SK-N-SH (cell line): ENCODE measurements around the gene WDR53. TPM values are rescaled to one million over a fixed set of nuclear protein-coding genes. Genes with fewer than 3 reads are reported as not detected.

Experiments used
- CTCF ChIA-PET: fragments of 300-600, 350-600 bp; formaldehyde crosslinking; extraction: SDS; loops from one replicate; lab custom pipeline; 2021; lab: Yijun Ruan, JAX
- POLR2A ChIA-PET: fragments of 350-600 bp; sonication (Branson Sonifier 250); formaldehyde crosslinking; extraction: SDS; loops from one replicate; lab custom pipeline; 2020; ENCODE audit warnings: antibody characterized with exemption, inconsistent platforms; lab: Yijun Ruan, JAX
- DNase-seq: peaks from one replicate; pipeline ENCODE4 v3.0.0; 2012
- H2AFZ ChIP-seq: fragments of 200-600 bp; sonication (generic); 2 replicates; pipeline ENCODE4 v1.8.1; 2016; ENCODE audit warnings: antibody characterized with exemption, mild to moderate bottlenecking, low read depth
- H3F3A ChIP-seq: fragments of 200-600 bp; sonication (generic); replicated peaks from 2 replicates; pipeline ENCODE3; 2016; ENCODE audit warnings: antibody characterized with exemption, mild to moderate bottlenecking; ENCODE audit not compliant: insufficient read depth
- H3K27ac ChIP-seq, 2 experiments: fragments of 200-500 bp in 1 of 2; fragments of 200-600 bp in 1 of 2; sonication (Bioruptor generic) in 1 of 2; sonication (generic), shearing (Covaris generic) in 1 of 2; 2 replicates each; pipeline versions ENCODE4 v1.5.1 to v1.6.1; 2014 to 2016; ENCODE audit warnings: low read depth in 2 of 2, inconsistent platforms in 1 of 2, low read length in 1 of 2, mild to moderate bottlenecking in 1 of 2, mixed read lengths in 1 of 2
- H3K27me3 ChIP-seq: fragments of 200-600 bp; sonication (generic), shearing (Covaris generic); 2 replicates; pipeline ENCODE4 v1.6.1; 2016; ENCODE audit warnings: mixed run types; ENCODE audit not compliant: insufficient read depth
- H3K36me3 ChIP-seq, 2 experiments: fragments of 200-500 bp in 1 of 2; fragments of 200-600 bp in 1 of 2; sonication (Bioruptor generic) in 1 of 2; sonication (generic) in 1 of 2; replicated peaks in 1 of 2; 2 replicates each; pipeline versions ENCODE3 to v1.5.1; 2014 to 2016; ENCODE audit warnings: low read length in 1 of 2, mild to moderate bottlenecking in 1 of 2; ENCODE audit not compliant: insufficient read depth in 2 of 2, control insufficient read depth in 1 of 2
- H3K4me1 ChIP-seq, 2 experiments: fragments of 200-500 bp in 1 of 2; fragments of 200-600 bp in 1 of 2; sonication (Bioruptor generic) in 1 of 2; sonication (generic), shearing (Covaris generic) in 1 of 2; 2 replicates each; pipeline versions ENCODE4 v1.5.1 to v1.6.1; 2014 to 2016; ENCODE audit warnings: low read depth in 1 of 2, low read length in 1 of 2, mixed run types in 1 of 2; ENCODE audit not compliant: insufficient read depth in 2 of 2, control insufficient read depth in 1 of 2
- H3K4me2 ChIP-seq: fragments of 200-600 bp; sonication (generic), shearing (Covaris generic); 2 replicates; pipeline ENCODE4 v1.6.1; 2017; ENCODE audit warnings: mixed run types
- H3K4me3 ChIP-seq, 2 experiments: fragments of 200-500 bp in 1 of 2; fragments of 200-600 bp in 1 of 2; sonication (Bioruptor generic) in 1 of 2; sonication (generic), shearing (Covaris generic) in 1 of 2; 2 replicates each; pipeline versions ENCODE4 v1.5.1 to v1.8.1; 2014 to 2016; ENCODE audit warnings: low read depth in 2 of 2, inconsistent platforms in 1 of 2, low read length in 1 of 2, mild to moderate bottlenecking in 1 of 2, mixed read lengths in 1 of 2, moderate library complexity in 1 of 2
- H3K79me2 ChIP-seq: fragments of 200-600 bp; sonication (generic); 2 replicates; pipeline ENCODE4 v1.8.1; 2017; ENCODE audit warnings: mild to moderate bottlenecking; ENCODE audit not compliant: insufficient read depth
- H3K9ac ChIP-seq: fragments of 200-600 bp; sonication (generic); 2 replicates; pipeline ENCODE4 v1.6.1; 2017; ENCODE audit warnings: mixed run types
- H3K9me2 ChIP-seq: fragments of 200-600 bp; sonication (generic); 2 replicates; pipeline ENCODE4 v1.6.1; 2017; ENCODE audit warnings: mixed run types
- H3K9me3 ChIP-seq: fragments of 200-600 bp; sonication (generic); 2 replicates; pipeline ENCODE4 v1.6.1; 2017; ENCODE audit warnings: mixed run types, mild to moderate bottlenecking, moderate library complexity
- H4K20me1 ChIP-seq: fragments of 200-600 bp; sonication (generic); 2 replicates; pipeline ENCODE4 v1.6.1; 2017; ENCODE audit warnings: mild to moderate bottlenecking, mixed run types; ENCODE audit not compliant: insufficient read depth
- CHD2 ChIP-seq: fragments of 150-350 bp; IDR thresholded peaks from 2 replicates; pipeline ENCODE4 v1.6.1; 2018; ENCODE audit warnings: low read length; ENCODE audit not compliant: partially characterized antibody
- CTCF ChIP-seq: fragments of 200-600 bp; sonication (generic); IDR thresholded peaks from 2 replicates; pipeline ENCODE4 v1.6.1; 2017; ENCODE audit warnings: antibody characterized with exemption, mild to moderate bottlenecking, moderate library complexity
- EP300 ChIP-seq, 2 experiments: IDR thresholded peaks; 2 replicates each; pipeline versions ENCODE4 v1.4.0 to v1.6.1; 2012; ENCODE audit warnings: borderline replicate concordance in 1 of 2, low read depth in 1 of 2, low read length in 1 of 2
- EZH2phosphoT487 ChIP-seq: fragments of 200-600 bp; sonication (generic); IDR thresholded peaks from 2 replicates; pipeline ENCODE4 v1.6.1; 2017; ENCODE audit warnings: low read depth, mixed run types, mild to moderate bottlenecking, antibody characterized with exemption, moderate library complexity, borderline replicate concordance
- FOSL2 ChIP-seq: IDR thresholded peaks from 2 replicates; pipeline ENCODE4 v1.4.0; 2012; ENCODE audit warnings: low read depth, mild to moderate bottlenecking, moderate library complexity, borderline replicate concordance
- FOXJ3 ChIP-seq: sonication (generic); formaldehyde crosslinking; IDR thresholded peaks from 2 replicates; pipeline ENCODE4 v1.5.1; 2020; ENCODE audit warnings: mild to moderate bottlenecking, missing genetic modification reagents
- FOXM1 ChIP-seq: IDR thresholded peaks from 2 replicates; pipeline ENCODE4 v1.4.0; 2012; ENCODE audit warnings: low read depth, mild to moderate bottlenecking
- GABPA ChIP-seq: IDR thresholded peaks from 2 replicates; pipeline ENCODE4 v1.4.0; 2012; ENCODE audit warnings: low read depth, mild to moderate bottlenecking
- GATA2 ChIP-seq: sonication (generic); formaldehyde crosslinking; IDR thresholded peaks from 2 replicates; pipeline ENCODE4 v1.5.0; 2020; ENCODE audit warnings: mild to moderate bottlenecking, missing genetic modification reagents
- IRF3 ChIP-seq: fragments of 150-350 bp; IDR thresholded peaks from 2 replicates; pipeline ENCODE4 v1.6.1; 2016; ENCODE audit warnings: mild to moderate bottlenecking, low read depth, low read length
- JUND ChIP-seq: IDR thresholded peaks from 2 replicates; pipeline ENCODE4 v1.4.0; 2012
- MEF2A ChIP-seq: IDR thresholded peaks from 2 replicates; pipeline ENCODE4 v1.4.0; 2012; ENCODE audit warnings: low read depth, borderline replicate concordance
- MXI1 ChIP-seq: IDR thresholded peaks from 2 replicates; pipeline ENCODE4 v1.6.1; 2012; ENCODE audit warnings: mild to moderate bottlenecking, low read depth, low read length, improper control_type of control experiment
- PBX3 ChIP-seq: IDR thresholded peaks from 2 replicates; pipeline ENCODE4; 2012
- RAD21 ChIP-seq: IDR thresholded peaks from 2 replicates; pipeline ENCODE4 v1.6.1; 2012; ENCODE audit warnings: mild to moderate bottlenecking, low read length
- RCOR1 ChIP-seq: fragments of 150-350 bp; IDR thresholded peaks from 2 replicates; pipeline ENCODE4 v1.6.1; 2017; ENCODE audit warnings: antibody characterized with exemption, low read length
- RFX5 ChIP-seq: IDR thresholded peaks from 2 replicates; pipeline ENCODE4 v1.6.1; 2012; ENCODE audit warnings: mild to moderate bottlenecking, improper control_type of control experiment, low read length
- RXRA ChIP-seq: IDR thresholded peaks from 2 replicates; pipeline ENCODE4 v1.4.0; 2012; ENCODE audit warnings: low read depth, mild to moderate bottlenecking, borderline replicate concordance
- SIN3A ChIP-seq: IDR thresholded peaks from 2 replicates; pipeline ENCODE4 v1.6.1; 2012; ENCODE audit warnings: low read depth, mild to moderate bottlenecking, low read length, moderate library complexity, borderline replicate concordance
- SMC3 ChIP-seq: IDR thresholded peaks from 2 replicates; pipeline ENCODE4 v1.6.1; 2012; ENCODE audit warnings: low read depth, low read length, improper control_type of control experiment
- TAF1 ChIP-seq: IDR thresholded peaks from 2 replicates; pipeline ENCODE4 v1.6.1; 2012; ENCODE audit warnings: low read depth, mild to moderate bottlenecking, low read length, moderate library complexity, borderline replicate concordance
- TCF12 ChIP-seq: IDR thresholded peaks from 2 replicates; pipeline ENCODE4 v1.4.0; 2012
- TEAD4 ChIP-seq: IDR thresholded peaks from 2 replicates; pipeline ENCODE4 v1.4.0; 2012; ENCODE audit warnings: mild to moderate bottlenecking, borderline replicate concordance; ENCODE audit not compliant: insufficient read depth
- USF1 ChIP-seq: IDR thresholded peaks from 2 replicates; pipeline ENCODE4 v1.4.0; 2012; ENCODE audit warnings: low read depth, borderline replicate concordance
- WGBS: methylation state at CpG from one replicate; pipeline ENCODE4 v1.1.6; 2017; ENCODE audit warnings: low lambda C conversion rate; 5-methylcytosine and 5-hydroxymethylcytosine counted together
- polyA plus RNA-seq, 3 experiments: library from polyadenylated mRNA; depleted of rRNA; stranded (reverse); fragments of >200 nt; gene quantifications; 2 replicates each; pipeline ENCODE4 v1.2.3, GENCODE V29; 2012

Gene WDR53
- polyA plus RNA-seq, 1 of the 3 experiments (the other 2 are of a cell fraction) = 7.0 TPM

GRCh38 chr3:196603683-196604082, 35.3 kb upstream of the WDR53 start:
- Histone ChIP-seq H3K9me2 (no peaks in the 10 kb centered on the region), H2AFZ (no peak overlapping the region), H3K4me1 (no peaks in the 10 kb centered on the region), H3K27me3 (no peaks in the 10 kb centered on the region), H3K4me2 (no peak overlapping the region), H3K9ac (no peak overlapping the region), H3F3A (no peaks in the 10 kb centered on the region), H3K36me3 (no peaks in the 10 kb centered on the region), H3K4me3 (no peak overlapping the region), H3K79me2 (no peaks in the 10 kb centered on the region), H3K27ac (no peak overlapping the region), H3K9me3 (0 out of 2 replicates have a peak, but pooled peaks cover 3% of the 10 kb centered on the region), H4K20me1 (no peaks in the 10 kb centered on the region)
- ChIA-PET POLR2A (no interaction called here), CTCF (interaction anchor here (1.8 kb wide), 1 partner anchor 81 kb away, joined by 4 read pairs; no protein-coding TSS in a partner anchor)
- DNase-seq = no peak
- WGBS = 81% methylated on average over 7 of the region's 7 CpGs
- TF ChIP-seq EZH2phosphoT487 (no peak), FOXM1 (no peak), SIN3A (no peak), RXRA (no peak), JUND (no peak), RFX5 (no peak), CHD2 (no peak), USF1 (no peak), RAD21 (no peak), IRF3 (no peak), MXI1 (no peak), FOSL2 (no peak), PBX3 (no peak), RCOR1 (no peak), MEF2A (no peak)

- Histone ChIP-seq H3K4me3 (no peak overlapping the region), H3K27ac (no peak overlapping the region), H4K20me1 (no peaks in the 10 kb centered on the region), H3K36me3 (no peaks in the 10 kb centered on the region), H3K27me3 (no peaks in the 10 kb centered on the region), H3K9me3 (no peaks in the 10 kb centered on the region), H3F3A (no peaks in the 10 kb centered on the region), H3K79me2 (no peaks in the 10 kb centered on the region), H3K9ac (no peak overlapping the region), H2AFZ (no peak overlapping the region), H3K4me1 (no peaks in the 10 kb centered on the region), H3K4me2 (no peak overlapping the region), H3K9me2 (no peaks in the 10 kb centered on the region)
- ChIA-PET CTCF (interaction anchor here (0.6 to 1.1 kb wide), 2 partner anchors 10 to 82 kb away, joined by 3 read pairs; no protein-coding TSS in a partner anchor), POLR2A (no interaction called here)
- 85% methylated on average over 6 of the region's 6 CpGs for WGBS
- DNase-seq = no peak
- TF ChIP-seq EP300 (IDR thresholded peaks at IDR 0.05; ENCODE audit: borderline replicate concordance in 1 of 2, low read depth in 1 of 2, low read length in 1 of 2) (no peak), FOSL2 (no peak), PBX3 (no peak), RCOR1 (no peak), GABPA (no peak), SMC3 (no peak), CTCF (no peak), TCF12 (no peak), FOXM1 (no peak), FOXJ3 (CRISPR knock-in tag) (no peak), TEAD4 (no peak), TAF1 (no peak), GATA2 (CRISPR knock-in tag) (no peak), CHD2 (no peak), RAD21 (no peak)
Observed at GRCh38 chr3:196602673-196603072, 34.3 kb upstream of the WDR53 start.
